ENCODE measurements around the gene EFCAB7.

- peak; percentile 79 for TF ChIP-seq CTCF (IDR thresholded peaks at IDR 0.05; ENCODE audit: insufficient read depth, low read length, poor library complexity, severe bottlenecking)
- no peak for TF ChIP-seq EZH2phosphoT487 (conservative IDR thresholded peaks at IDR 0.05; ENCODE audit: low read length)
Observed at GRCh38 chr1:63557365-63557987, 34.2 kb downstream of the EFCAB7 start.
